ENCODE measurements around the gene RHO. TPM values are rescaled to one million over a fixed set of nuclear protein-coding genes. Genes with fewer than 3 reads are reported as not detected.

The RHO gene
- total and polyA plus RNA-seq, 4 donors: 0.06 TPM; not detected in 3

DNA sequence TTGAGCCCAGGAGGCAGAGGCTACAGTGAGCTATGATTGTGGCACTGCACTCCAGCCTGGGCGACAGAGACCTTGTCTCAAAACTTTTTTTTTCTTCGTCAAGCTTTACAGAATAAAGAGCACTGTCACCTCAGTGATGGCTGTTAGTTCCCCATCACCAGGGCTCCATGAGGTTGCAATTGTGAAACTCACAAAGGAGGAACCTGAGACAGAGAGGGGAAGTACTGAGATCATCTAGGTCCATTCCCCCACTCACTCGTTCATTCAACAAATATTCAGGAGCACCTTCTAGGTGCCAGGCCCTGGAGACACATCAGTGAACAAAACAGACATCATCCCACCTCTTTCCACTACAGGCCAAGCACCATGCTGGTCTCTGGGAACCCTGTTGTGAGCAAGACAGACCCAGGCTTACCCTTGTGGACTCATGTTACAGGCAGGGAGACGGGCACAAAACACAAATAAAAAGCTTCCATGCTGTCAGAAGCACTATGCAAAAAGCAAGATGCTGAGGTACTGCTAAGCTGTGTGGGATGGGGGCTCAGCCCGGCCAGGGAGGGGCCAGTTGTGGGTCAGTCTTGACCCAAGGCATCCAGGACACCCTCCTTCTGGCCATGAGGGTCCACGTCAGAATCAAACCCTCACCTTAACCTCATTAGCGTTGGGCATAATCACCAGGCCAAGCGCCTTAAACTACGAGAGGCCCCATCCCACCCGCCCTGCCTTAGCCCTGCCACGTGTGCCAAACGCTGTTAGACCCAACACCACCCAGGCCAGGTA is 2.1 kb upstream of the RHO start:
- Histone ChIP-seq H3K36me3 (ENCODE audit: control insufficient read depth, insufficient read depth, low read length) (peaks cover 5% of the 10 kb centered on the region), H3K27me3 (ENCODE audit: control insufficient read depth, insufficient read depth, low read length) (no peaks in the 10 kb centered on the region), H3K4me1 (ENCODE audit: control insufficient read depth, insufficient read depth, low read length) (peaks cover 39% of the 10 kb centered on the region), H3K9me3 (ENCODE audit: control insufficient read depth, insufficient read depth, low read length) (no peaks in the 10 kb centered on the region), H3K27ac (ENCODE audit: low read depth, low read length) (no peak overlapping the region), H3K4me3 (ENCODE audit: low read depth, low read length) (no peak overlapping the region)
- DNase-seq (ENCODE audit: low read depth in 4 of 6, low spot score in 6 of 6): no peak
- WGBS (ENCODE audit: insufficient coverage): 71% methylated on average over 4 of the region's 12 CpGs

- H3K9me3 ChIP-seq (ENCODE audit: control insufficient read depth, insufficient read depth, low read length): no peaks in the 10 kb centered on the region
- no peak overlapping the region for H3K4me3 ChIP-seq (ENCODE audit: low read depth, low read length)
- 89% methylated on average over 6 of the region's 11 CpGs for WGBS (ENCODE audit: insufficient coverage)
- peaks cover 29% of the 10 kb centered on the region for H3K4me1 ChIP-seq (ENCODE audit: control insufficient read depth, insufficient read depth, low read length)
- DNase-seq (ENCODE audit: low read depth in 4 of 6, low spot score in 6 of 6): no peak
- no peaks in the 10 kb centered on the region for H3K27me3 ChIP-seq (ENCODE audit: control insufficient read depth, insufficient read depth, low read length)
- peaks cover 5% of the 10 kb centered on the region for H3K36me3 ChIP-seq (ENCODE audit: control insufficient read depth, insufficient read depth, low read length)
- no peak overlapping the region for H3K27ac ChIP-seq (ENCODE audit: low read depth, low read length)
Observed at GRCh38 chr3:129527262-129527661, 1.2 kb upstream of the RHO start.

- peaks cover 23% of the 10 kb centered on the region for H3K4me1 ChIP-seq (ENCODE audit: control insufficient read depth, insufficient read depth, low read length)
Observed at GRCh38 chr3:129529436-129530210, 1.2 kb downstream of the RHO start.

DNA sequence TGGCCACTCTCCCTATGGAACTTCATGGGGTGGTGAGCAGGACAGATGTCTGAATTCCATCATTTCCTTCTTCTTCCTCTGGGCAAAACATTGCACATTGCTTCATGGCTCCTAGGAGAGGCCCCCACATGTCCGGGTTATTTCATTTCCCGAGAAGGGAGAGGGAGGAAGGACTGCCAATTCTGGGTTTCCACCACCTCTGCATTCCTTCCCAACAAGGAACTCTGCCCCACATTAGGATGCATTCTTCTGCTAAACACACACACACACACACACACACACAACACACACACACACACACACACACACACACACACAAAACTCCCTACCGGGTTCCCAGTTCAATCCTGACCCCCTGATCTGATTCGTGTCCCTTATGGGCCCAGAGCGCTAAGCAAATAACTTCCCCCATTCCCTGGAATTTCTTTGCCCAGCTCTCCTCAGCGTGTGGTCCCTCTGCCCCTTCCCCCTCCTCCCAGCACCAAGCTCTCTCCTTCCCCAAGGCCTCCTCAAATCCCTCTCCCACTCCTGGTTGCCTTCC is 1.9 kb downstream of the RHO start:
- H3K27ac ChIP-seq (ENCODE audit: low read depth, low read length): no peak overlapping the region

More at GRCh38 chr3:129529436-129530210, 1.2 kb downstream of the RHO start:
- no peaks in the 10 kb centered on the region for H3K36me3 ChIP-seq (ENCODE audit: control insufficient read depth, insufficient read depth, low read length)
- no peaks in the 10 kb centered on the region for H3K9me3 ChIP-seq (ENCODE audit: control insufficient read depth, insufficient read depth, low read length)
- no peaks in the 10 kb centered on the region for H3K27me3 ChIP-seq (ENCODE audit: control insufficient read depth, insufficient read depth, low read length)
- no peak overlapping the region for H3K4me3 ChIP-seq (ENCODE audit: low read depth, low read length)
- no peak overlapping the region for H3K27ac ChIP-seq (ENCODE audit: low read depth, low read length)
- WGBS (ENCODE audit: insufficient coverage): 78% methylated on average over 5 of the region's 12 CpGs
- no peak for DNase-seq (ENCODE audit: low read depth in 4 of 6, low spot score in 6 of 6)

GRCh38 chr3:129530821-129531220 is 2.4 kb downstream of the RHO start:
- 95% methylated on average over 13 of the region's 13 CpGs for WGBS (ENCODE audit: insufficient coverage)
- no peak overlapping the region for H3K27ac ChIP-seq (ENCODE audit: low read depth, low read length)

More for the DNA sequence above, 1.9 kb downstream of the RHO start:
- WGBS (ENCODE audit: insufficient coverage): 30% methylated on average over 4 of the region's 6 CpGs
- H3K4me1 ChIP-seq (ENCODE audit: control insufficient read depth, insufficient read depth, low read length): peaks cover 23% of the 10 kb centered on the region
- H3K27me3 ChIP-seq (ENCODE audit: control insufficient read depth, insufficient read depth, low read length): no peaks in the 10 kb centered on the region
- no peaks in the 10 kb centered on the region for H3K9me3 ChIP-seq (ENCODE audit: control insufficient read depth, insufficient read depth, low read length)
- H3K36me3 ChIP-seq (ENCODE audit: control insufficient read depth, insufficient read depth, low read length): no peaks in the 10 kb centered on the region
- peak in 2 of 6 donors; percentile 11 to 50 for DNase-seq (ENCODE audit: low read depth in 4 of 6, low spot score in 6 of 6)
- H3K4me3 ChIP-seq (ENCODE audit: low read depth, low read length): no peak overlapping the region

DNA sequence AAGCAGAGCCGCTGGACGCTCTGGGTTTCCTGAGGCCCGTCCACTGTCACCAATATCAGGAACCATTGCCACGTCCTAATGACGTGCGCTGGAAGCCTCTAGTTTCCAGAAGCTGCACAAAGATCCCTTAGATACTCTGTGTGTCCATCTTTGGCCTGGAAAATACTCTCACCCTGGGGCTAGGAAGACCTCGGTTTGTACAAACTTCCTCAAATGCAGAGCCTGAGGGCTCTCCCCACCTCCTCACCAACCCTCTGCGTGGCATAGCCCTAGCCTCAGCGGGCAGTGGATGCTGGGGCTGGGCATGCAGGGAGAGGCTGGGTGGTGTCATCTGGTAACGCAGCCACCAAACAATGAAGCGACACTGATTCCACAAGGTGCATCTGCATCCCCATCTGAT is 3.3 kb downstream of the RHO start:
- H3K4me3 ChIP-seq (ENCODE audit: low read depth, low read length): no peak overlapping the region
- H3K27ac ChIP-seq (ENCODE audit: low read depth, low read length): no peak overlapping the region
- DNase-seq (ENCODE audit: low read depth in 4 of 6, low spot score in 6 of 6): no peak
- H3K27me3 ChIP-seq (ENCODE audit: control insufficient read depth, insufficient read depth, low read length): no peaks in the 10 kb centered on the region
- H3K9me3 ChIP-seq (ENCODE audit: control insufficient read depth, insufficient read depth, low read length): no peaks in the 10 kb centered on the region
- WGBS (ENCODE audit: insufficient coverage): 94% methylated on average over 8 of the region's 11 CpGs
- peaks cover 26% of the 10 kb centered on the region for H3K4me1 ChIP-seq (ENCODE audit: control insufficient read depth, insufficient read depth, low read length)
- H3K36me3 ChIP-seq (ENCODE audit: control insufficient read depth, insufficient read depth, low read length): no peaks in the 10 kb centered on the region

More at GRCh38 chr3:129530821-129531220, 2.4 kb downstream of the RHO start:
- no peak overlapping the region for H3K4me3 ChIP-seq (ENCODE audit: low read depth, low read length)
- H3K4me1 ChIP-seq (ENCODE audit: control insufficient read depth, insufficient read depth, low read length): peaks cover 23% of the 10 kb centered on the region
- H3K9me3 ChIP-seq (ENCODE audit: control insufficient read depth, insufficient read depth, low read length): no peaks in the 10 kb centered on the region
- DNase-seq (ENCODE audit: low read depth in 4 of 6, low spot score in 6 of 6): no peak
- no peaks in the 10 kb centered on the region for H3K27me3 ChIP-seq (ENCODE audit: control insufficient read depth, insufficient read depth, low read length)
- H3K36me3 ChIP-seq (ENCODE audit: control insufficient read depth, insufficient read depth, low read length): no peaks in the 10 kb centered on the region

- 98% methylated on average over 20 of the region's 20 CpGs for WGBS (ENCODE audit: insufficient coverage)
- DNase-seq (ENCODE audit: low read depth in 4 of 6, low spot score in 6 of 6): no peak
- no peak overlapping the region for H3K4me3 ChIP-seq (ENCODE audit: low read depth, low read length)
- H3K36me3 ChIP-seq (ENCODE audit: control insufficient read depth, insufficient read depth, low read length): no peaks in the 10 kb centered on the region
- H3K27me3 ChIP-seq (ENCODE audit: control insufficient read depth, insufficient read depth, low read length): no peaks in the 10 kb centered on the region
- H3K9me3 ChIP-seq (ENCODE audit: control insufficient read depth, insufficient read depth, low read length): no peaks in the 10 kb centered on the region
- H3K27ac ChIP-seq (ENCODE audit: low read depth, low read length): no peak overlapping the region
- H3K4me1 ChIP-seq (ENCODE audit: control insufficient read depth, insufficient read depth, low read length): peaks cover 30% of the 10 kb centered on the region
Observed at GRCh38 chr3:129532261-129532660, 3.8 kb downstream of the RHO start.

GRCh38 chr3:129533406-129533805 is 5.0 kb downstream of the RHO start:
- WGBS (ENCODE audit: insufficient coverage): 91% methylated on average over 15 of the region's 16 CpGs
- no peak for DNase-seq (ENCODE audit: low read depth in 4 of 6, low spot score in 6 of 6)
- no peak overlapping the region for H3K4me3 ChIP-seq (ENCODE audit: low read depth, low read length)

DNA sequence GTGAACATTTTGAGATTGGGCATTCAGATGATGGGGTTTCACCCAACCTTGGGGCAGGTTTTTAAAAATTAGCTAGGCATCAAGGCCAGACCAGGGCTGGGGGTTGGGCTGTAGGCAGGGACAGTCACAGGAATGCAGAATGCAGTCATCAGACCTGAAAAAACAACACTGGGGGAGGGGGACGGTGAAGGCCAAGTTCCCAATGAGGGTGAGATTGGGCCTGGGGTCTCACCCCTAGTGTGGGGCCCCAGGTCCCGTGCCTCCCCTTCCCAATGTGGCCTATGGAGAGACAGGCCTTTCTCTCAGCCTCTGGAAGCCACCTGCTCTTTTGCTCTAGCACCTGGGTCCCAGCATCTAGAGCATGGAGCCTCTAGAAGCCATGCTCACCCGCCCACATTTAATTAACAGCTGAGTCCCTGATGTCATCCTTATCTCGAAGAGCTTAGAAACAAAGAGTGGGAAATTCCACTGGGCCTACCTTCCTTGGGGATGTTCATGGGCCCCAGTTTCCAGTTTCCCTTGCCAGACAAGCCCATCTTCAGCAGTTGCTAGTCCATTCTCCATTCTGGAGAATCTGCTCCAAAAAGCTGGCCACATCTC is 6.1 kb downstream of the RHO start:
- no peaks in the 10 kb centered on the region for H3K36me3 ChIP-seq (ENCODE audit: control insufficient read depth, insufficient read depth, low read length)
- H3K4me1 ChIP-seq (ENCODE audit: control insufficient read depth, insufficient read depth, low read length): peaks cover 19% of the 10 kb centered on the region
- H3K9me3 ChIP-seq (ENCODE audit: control insufficient read depth, insufficient read depth, low read length): no peaks in the 10 kb centered on the region
- whole genome bisulfite sequencing (ENCODE audit: insufficient coverage): 63% methylated on average over 4 of the region's 4 CpGs
- DNase-seq (ENCODE audit: low read depth in 4 of 6, low spot score in 6 of 6): no peak
- no peak overlapping the region for H3K27ac ChIP-seq (ENCODE audit: low read depth, low read length)
- no peak overlapping the region for H3K4me3 ChIP-seq (ENCODE audit: low read depth, low read length)
- no peaks in the 10 kb centered on the region for H3K27me3 ChIP-seq (ENCODE audit: control insufficient read depth, insufficient read depth, low read length)

More at GRCh38 chr3:129533406-129533805, 5.0 kb downstream of the RHO start:
- Histone ChIP-seq H3K9me3 (ENCODE audit: control insufficient read depth, insufficient read depth, low read length) (no peaks in the 10 kb centered on the region), H3K27ac (ENCODE audit: low read depth, low read length) (no peak overlapping the region), H3K4me1 (ENCODE audit: control insufficient read depth, insufficient read depth, low read length) (peaks cover 22% of the 10 kb centered on the region), H3K36me3 (ENCODE audit: control insufficient read depth, insufficient read depth, low read length) (no peaks in the 10 kb centered on the region), H3K27me3 (ENCODE audit: control insufficient read depth, insufficient read depth, low read length) (no peaks in the 10 kb centered on the region)
